ENCODE data around the gene MRPL28.
"Not testable (repeated sequence)": the region's sequence is repeated elsewhere in the genome, so short reads cannot be mapped to it uniquely, and the experiment has no call there.

MRPL28 gene

DNA sequence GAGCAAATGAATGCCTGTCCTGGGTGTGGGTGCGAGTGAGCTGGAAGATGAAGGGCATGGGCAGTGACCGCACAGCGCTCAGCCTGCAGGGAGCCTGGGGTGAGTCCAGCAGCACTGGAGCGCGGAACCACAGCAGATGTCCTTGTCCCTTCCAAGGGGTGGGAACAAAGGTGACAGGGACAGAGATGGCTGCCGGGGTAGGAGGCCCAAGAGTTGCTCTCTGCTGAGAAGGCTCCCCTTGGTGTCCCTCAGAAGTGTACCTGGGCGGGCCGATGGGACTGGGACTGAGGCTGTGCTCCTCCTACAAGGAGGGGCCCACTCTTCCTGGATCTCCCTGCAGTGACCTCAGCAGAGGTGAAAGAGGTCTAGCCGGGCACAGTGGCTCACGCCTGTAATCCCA, 19.0 kb upstream of the MRPL28 start:
- no peak for DNase-seq

DNA sequence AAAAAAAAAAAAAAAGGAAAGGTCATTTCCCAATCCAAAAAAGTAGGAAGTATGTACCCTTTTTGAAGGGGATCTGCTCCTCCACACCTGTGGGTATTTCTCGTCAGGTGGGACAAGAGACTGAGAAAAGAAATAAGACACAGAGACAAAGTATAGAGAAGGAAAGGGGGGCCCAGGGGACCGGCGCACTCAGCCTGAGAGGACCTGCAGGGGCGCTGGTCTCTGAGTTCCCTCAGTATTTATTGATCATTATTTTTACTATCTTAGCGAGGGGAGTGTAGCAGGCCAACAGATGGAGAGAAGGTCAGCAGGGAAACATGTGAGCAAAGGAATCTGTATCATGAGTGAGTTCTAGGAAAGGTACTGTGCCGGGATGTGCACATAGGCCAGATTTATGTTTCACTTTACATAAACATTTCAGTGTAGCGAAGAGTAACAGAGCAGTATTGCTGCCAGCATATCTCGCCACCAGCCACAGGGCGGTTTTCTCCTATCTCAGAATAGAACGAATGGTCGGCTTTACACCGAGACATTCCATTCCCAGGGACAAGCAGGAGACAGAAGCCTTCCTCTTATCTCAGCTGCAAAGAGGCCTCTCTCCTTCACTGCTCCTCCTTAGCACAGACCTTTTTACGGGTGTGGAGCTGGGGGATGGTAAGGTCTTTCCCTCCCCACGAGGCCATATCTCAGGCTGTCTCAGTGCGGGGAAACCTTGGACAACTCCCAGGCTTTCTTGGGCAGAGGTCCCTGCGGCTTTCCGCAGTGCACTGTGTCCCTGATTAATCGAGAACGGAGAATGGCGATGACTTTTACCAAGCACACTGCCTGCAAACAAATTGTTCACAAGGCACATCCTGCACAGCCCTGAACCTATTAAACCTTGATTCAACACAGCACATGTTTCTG, 17.7 kb upstream of the MRPL28 start:
- DNase-seq, result not testable (repeated sequence)

DNA sequence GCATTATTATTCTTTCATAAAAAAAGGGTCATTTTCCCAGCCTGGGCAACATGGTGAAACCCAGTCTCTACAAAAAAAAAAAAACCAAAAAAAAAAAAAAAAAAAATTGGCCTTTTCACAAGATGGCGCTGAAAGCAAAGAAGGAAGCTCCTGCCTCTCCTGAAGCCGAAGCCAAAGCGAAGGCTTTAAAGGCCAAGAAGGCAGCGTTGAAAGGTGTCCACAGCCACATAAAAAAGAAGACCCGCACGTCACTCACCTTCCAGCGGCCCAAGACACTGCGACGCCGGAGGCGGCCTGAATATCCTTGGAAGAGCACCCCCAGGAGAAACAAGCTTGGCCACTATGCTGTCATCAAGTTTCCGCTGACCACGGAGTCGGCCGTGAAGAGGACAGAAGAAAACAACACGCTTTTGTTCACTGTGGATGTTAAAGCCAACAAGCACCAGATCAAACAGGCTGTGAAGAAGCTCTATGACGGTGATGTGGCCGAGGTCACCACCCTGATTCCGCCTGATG, 16.4 kb upstream of the MRPL28 start:
- no peak for DNase-seq

DNA sequence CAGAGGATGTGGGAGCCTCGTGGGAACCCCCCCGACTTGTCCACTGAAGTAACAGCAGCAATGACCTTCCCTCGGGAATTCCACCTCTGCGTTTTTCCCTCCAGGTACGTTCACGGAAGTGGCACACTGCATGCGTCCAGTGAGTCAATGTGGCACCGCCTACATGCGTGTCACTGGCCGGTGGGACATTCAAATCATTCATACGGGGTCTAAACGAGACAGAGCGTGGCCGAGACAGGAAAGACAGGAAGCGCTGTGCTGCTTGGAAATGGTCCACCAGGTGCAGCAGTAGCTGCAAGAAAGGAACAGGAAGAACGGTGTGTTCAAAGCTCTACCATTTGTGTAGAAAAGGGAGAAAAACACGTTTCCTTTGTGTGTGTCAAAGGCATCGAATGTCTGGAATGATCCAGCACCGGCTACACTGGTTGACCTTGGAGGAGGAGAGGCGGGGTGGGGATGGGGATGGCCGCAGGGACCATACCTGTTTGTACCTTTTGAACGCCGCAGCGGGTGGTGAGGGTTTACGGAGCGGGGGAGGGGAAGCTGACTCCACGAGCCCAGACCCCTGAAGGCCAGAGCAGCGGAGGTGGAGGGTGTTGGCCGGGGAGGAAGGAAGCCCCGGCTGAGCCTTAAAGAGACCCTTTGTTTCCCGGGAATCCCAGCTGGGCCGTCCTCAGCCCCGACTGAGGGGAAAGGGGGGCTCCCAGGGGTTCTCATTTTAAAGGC, 13.2 kb upstream of the MRPL28 start:
- DNase-seq, result peak; percentile 64

DNA sequence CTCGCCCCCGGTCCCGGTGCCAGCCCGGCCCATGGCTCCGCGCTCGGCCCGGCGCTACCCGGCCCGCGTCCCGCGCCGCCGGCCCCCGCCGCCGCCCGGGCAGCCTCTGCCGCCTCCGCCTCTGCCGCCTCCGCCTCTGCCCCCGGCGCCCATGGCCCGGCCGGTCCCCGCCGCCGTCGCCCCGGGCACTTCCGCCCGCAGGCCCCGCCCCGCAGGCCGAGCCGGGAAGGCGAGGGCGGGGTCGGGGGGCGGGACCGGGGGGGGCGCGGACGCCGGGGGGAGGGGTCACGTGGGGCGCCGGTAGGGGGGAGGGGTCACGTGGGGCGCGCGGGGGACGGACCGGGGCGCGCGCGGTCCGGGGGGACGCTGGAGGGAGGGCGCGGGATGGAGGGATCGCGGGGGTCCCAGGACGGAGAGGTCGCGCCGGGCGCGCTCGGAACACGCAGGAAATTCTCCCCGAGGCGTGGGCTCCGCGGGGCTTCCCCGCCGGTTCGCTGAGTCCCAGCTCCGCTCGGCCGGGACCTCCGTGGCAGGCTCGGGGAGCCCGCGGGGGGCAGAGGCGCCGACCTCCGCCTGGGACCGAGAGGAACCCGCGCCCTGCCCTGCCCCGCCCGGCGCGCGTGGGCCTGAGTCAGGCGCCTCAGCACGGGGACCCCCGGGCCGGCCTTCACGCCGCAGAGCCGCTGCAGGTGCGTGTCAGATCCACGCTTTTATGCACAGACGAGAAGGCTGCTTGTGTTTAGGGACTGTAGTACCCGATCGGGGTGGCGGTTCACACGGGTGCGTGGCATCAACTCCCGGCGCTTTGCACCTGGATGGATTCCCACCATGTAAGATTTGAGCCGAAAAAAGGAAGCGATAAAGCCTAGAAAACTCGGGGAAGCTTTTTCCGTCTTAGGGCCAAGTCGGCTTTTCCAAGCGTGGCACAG, 11.7 kb upstream of the MRPL28 start, which contains the start of gene PGAP6:
TSS of gene PGAP6 (minus strand) at position 190 of the 929 bp plus-strand sequence. CDS start at position 33, 157 bp downstream.
- DNase-seq, result peak; percentile 65

DNA sequence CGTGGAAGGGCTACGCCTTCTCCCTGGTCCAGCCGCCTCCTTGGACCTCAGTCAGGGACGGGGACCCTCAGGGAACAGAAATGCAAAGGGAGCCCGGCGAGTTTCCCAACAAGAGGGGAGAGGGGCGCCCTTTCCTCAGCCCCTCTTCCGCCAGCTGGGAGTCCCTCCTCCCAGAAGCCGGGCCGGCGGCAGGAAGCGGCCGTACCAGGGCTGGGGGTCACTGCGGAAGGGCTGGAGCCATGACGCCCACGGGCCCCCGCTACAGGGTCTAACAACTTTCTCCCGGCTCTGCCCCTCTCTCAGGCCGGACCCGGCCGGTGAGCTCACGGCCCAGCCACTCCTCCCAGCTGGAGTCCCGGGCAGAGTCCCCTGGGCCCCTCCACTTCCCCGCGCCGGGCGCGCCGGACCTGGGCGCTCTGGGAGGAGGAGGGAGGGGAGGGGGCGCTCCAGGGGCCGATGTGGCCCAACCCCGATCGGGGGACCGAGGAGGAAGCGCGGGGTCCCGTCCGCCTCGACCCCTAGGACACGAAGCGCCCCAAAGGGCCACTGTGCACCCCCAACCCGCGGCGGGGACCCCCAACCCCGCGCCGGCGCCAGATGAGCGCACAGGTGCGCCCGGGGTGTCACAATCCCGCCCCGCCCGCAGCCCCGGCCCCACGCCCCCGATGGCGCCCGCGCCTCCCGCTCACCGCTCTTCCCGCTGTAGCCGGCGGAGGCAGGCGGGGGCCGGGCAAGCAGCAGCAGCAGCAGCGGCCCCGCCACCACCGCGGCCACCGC, 10.9 kb upstream of the MRPL28 start:
- peak; percentile 52 for DNase-seq

DNA sequence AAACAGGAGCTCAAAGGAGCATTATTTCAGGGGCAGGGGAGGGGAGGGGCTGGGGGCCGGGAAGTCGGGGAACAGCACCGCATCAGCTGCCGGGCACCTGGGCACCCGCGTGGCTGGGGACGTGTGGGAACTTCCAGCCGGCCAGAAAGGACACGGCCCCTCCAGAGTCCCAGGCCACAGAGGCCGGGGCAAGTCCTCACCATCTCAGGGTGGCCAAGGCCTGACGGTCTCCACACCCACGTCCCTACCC, 10.3 kb upstream of the MRPL28 start:
- no peak for DNase-seq

DNA sequence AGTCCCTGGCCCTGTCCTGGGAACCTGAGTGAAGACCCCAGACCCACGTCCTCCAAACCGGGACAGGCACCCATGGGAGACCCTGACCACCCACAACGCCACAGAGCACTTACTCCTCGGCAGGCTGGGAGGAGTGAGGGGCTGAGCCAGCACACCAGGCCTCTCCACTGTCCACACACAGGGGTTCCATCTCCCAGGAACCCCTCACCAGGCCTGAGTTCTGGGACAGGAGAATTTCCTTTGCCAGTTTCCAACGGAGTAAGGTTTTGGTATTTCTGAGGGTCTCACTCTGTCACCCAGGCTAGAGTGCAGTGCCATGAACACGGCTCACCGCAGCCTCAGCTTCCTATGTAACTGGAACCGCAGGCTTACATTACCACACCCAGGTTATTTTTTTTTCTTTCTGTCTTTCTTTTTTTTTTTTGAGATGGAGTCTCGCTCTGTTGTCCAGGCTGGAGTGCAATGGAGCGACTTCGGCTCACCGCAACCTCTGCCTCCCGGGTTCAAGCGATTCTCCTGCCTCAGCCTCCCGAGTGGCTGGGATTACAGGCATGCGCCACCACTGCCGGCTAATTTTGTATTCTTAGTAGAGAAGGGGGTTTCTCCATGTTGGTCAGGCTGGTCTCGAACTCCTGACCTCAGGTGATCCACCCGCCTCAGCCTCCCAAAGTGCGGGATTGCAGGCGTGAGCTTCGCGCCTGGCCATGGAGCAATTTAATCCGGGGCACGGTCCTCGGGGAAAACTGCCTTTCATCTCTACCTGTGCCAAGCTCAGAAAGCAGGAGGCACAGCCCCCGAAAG, 9.8 kb upstream of the MRPL28 start:
- DNase-seq, result no peak

DNA sequence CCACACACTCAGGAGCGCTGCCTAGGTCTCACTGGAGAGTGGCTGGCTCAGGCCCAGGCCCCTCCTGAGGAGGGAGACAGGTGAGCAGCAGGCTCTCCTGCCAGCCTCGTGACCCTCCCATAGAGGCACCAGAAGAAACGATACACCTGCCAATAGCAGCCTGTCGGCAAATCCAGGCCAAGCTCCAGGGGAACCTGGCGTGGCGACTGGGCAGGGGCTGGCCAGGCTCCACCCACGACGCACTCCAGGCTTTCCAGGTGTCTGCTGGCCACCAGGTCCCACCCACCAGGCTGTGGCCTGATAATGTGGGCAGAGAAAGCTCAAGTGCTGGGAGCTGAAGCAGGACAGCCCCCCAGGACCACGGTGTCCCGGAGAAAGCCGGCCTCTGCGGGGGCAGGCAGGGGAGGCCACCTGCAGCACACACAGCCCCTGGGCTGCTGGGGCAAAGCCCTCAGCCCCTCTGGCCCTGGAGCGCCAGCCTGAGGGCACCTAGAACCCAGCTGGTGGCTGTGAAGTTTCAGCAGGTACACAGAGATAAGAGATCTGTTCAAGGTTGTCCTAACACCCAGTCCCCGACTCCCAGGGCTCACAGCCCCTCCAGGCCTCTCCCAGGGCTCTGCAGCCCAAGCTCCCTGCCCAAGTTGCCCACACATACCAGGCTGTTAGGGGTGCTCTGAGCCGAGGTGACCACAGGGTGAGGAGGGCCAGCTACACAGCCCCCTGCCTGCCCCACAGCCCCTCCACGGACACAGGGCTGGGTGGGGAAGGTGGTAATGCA, 9.0 kb upstream of the MRPL28 start:
- DNase-seq, result no peak

DNA sequence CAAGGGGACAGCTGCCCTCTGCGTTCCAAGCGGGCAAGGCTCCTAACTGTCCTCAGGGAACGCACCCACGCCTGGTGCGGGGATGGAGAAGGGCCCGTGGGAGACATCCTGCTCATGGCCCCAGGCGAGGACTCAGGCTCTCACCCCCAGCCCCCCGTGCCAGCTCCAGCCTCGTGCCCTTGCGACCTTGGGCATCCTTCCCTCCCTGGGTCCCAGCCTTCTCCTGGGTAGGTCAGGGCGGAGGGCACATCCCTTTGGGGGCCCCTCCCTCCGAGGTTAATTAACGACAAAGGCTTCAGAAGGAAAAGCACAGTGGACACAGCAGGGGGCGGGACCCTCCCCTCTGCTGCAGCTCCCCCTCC, 8.5 kb upstream of the MRPL28 start:
- DNase-seq, result no peak

DNA sequence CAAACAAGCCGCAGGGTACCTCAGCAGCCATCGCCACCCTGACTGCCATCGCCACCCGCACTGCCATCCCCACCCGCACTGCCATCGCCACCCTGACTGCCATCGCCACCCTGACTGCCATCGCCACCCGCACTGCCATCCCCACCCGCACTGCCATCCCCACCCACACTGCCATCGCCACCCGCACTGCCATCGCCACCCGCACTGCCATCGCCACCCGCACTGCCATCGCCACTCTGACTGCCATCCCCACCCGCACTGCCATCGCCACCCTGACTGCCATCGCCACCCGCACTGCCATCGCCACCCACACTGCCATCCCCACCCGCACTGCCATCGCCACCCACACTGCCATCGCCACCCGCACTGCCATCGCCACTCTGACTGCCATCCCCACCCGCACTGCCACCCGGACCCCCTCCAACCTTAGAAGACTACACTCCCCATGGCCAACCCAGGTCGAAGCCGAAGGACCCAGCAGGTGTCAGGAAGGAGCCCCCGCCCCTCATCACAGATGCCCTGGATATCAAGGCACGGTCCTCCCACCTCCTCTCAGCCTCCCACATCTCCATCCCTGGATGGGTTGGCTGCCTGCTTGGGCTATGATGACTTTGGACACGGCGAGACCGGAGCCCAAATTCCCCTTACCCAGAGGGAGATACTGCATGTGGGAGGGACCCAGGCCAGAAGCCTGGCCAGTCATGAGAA, 7.9 kb upstream of the MRPL28 start:
- not testable (repeated sequence) for DNase-seq

DNA sequence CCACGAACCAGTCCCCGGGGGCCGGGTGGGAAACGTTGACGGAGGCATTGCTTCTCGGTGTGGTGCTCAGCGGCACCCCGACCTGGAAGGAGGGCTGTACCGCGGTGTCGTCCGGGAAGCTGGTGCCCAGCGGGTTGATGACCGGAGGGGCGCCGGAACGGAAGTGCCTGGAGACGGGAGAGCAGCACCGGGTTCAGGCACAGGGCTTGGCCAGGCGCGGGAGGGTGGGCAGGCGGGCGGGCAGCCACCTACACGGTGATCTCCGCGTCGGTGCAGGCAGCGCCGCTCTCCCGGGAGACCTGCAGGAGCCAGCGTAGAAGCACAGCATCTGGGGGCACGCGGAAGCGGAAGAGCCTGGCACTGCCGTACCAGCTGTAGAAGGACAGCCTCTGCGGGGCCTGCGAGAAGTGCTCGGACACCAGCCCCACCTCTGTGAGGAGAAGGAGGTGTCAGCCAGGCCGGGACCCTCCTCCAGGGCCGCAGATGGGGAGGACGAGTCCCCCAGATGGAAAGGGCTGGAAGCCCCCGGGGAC, 7.1 kb upstream of the MRPL28 start:
- no peak for DNase-seq

DNA sequence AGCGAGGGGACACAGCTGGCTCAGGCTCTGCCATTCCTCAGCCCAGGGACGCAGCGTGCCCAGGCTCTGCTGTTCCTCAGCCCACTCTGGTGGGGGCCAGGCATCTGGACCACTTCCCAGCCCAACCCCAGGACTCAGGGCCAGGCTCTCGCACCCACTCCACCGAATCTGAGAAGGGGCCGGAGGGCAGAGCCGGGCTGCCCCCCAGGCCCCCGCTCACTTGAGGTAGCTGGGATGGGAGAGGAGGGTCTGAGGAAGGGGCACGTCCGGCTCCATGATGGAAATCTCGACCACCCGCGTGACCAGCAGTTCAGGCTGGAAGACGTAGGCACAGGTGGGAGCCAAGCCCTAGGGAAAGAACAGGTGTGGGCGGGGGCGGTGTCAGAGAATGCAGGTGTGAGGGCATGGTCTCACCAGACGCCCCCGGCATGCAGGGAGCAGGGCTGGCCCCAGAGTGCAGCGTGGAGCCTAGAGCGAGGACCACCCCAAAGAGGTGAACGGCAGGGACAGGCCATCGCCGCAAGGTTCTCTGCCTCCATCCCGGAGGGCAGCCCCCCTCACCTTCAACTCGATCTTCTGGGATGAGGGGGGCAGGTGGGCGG, 6.6 kb upstream of the MRPL28 start:
- no peak for DNase-seq

DNA sequence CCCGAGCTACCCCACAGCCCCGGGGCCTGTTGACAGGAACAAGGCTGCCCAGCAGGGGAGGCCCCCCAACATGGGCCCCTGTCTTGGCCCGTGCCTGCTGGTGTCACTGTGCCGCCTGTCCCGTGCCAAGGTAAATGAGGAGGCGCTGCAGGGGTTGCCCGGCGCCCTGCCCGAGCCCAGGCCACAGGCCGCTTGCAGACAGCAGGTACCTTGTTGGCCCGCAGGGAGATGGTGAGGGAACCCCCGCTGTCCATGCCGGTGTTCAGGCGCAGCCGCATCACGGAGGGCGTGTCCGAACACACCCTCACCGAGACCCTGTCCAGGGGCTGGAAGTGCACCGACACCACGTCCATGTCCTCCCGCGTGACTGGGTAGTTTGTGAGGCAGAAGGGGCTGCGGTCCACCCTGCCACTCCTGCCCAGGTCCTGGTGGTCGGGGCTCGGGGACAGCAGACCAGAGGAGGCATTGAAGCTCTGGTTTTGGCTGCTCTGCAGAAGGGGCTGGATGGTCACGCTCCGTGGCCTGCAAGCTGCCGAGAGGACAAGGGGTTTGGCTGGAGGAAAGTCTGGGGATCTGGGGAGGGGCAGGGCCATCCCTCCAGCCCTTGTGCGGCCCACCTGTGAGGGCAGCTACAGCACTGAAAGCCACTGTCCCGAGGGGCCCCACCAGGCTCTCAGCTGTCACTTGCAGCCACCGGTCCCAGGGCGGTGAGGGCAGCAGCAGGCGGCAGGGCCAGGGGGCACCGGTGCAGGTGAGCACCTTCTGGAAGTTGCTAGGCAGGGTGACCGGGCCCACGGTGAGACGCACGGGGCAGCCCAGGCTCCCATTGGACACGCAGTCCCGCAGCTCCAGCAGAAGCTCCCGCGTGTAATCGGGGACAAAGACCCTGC, 5.8 kb upstream of the MRPL28 start:
- DNase-seq, result no peak

DNA sequence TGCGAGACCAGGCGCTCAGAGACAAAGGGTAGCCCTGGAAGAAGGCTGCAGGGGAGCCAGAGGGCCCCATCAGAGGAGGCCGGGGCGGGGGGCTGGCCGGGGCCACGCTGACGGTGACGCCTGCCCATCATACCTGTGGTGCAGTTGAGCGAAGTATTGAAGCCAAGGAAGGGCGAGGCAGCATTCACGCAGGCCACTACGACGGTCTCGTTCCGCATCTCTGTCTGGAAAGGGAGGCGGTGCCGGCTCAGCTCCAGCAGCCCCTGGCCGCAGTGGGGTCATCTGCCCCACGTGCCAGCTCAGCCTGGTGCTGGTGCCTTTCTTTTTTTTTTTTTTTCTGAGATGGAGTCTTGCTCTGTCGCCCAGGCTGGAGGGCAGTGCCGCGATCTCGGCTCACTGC, 4.9 kb upstream of the MRPL28 start:
- DNase-seq, result no peak

DNA sequence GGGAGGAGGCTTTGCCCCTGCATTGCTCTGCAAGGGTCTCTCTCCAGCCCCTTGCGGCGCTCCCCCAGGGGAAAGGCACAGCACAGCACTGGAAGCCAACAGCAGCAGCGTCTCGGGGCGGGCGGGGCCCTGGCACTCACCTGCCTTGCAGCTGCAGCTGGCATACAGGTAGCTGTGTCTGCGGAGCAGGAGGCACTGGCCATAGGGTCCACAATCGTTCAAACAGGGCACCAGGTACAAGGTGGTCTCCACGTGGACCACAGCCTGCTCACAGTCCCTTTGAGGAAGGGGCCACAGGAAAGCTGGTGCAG, 4.2 kb upstream of the MRPL28 start:
- DNase-seq, result no peak

DNA sequence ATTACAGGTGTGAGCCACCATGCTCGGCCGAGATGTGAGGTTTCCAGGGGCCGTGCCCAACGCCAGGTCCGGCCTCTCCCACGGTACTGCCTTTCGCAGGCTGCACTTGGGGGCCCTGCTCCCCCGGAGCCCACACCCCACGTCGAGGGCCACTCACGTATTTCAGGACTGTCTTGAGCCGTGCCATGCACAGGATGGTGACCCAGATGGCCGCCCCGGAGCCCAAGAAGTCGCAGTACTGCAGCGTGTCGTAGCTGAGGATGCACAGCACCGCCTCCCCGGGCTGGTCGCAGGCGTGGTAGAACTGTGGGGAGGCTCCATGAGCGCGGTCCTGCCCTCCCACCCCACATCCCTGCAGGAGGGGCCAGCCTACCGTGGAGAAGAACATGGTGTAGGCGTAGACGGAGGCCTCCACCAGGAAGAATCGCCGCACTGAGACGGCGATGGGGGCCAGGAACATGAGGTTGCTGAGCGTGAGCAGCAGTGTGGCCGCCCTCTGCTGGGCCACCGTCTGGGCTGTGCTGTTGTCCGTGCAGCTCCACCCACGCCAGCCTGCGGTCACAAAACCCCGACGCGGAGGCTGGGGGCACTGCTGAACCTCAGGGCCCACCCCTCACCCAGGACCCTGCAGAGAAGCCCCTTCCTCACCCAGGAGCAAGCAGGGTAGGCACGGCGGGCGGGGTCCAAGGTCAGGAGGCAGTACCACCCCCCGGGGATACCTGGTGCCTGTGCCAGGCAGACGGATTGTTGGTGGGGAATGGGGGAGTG, 3.7 kb upstream of the MRPL28 start:
- DNase-seq, result no peak
